Loucy (cell line): ENCODE measurements around the gene PLD2.

Source experiments
- H2AFZ ChIP-seq: fragments of 200-600 bp; sonication (generic); 2 replicates; pipeline ENCODE4 v1.6.0; 2016; ENCODE audit warnings: antibody characterized with exemption, mild to moderate bottlenecking, low read length, moderate library complexity
- H3F3A ChIP-seq: fragments of 200-600 bp; 2 replicates; pipeline ENCODE4 v1.6.0; 2016; ENCODE audit warnings: antibody characterized with exemption, low read depth, mild to moderate bottlenecking
- H3K27me3 ChIP-seq: fragments of 200-600 bp; sonication (generic); 2 replicates; pipeline ENCODE4 v1.6.1; 2014; ENCODE audit warnings: low read length, mild to moderate bottlenecking; ENCODE audit not compliant: insufficient read depth, poor library complexity, severe bottlenecking
- H3K36me3 ChIP-seq: fragments of 200-600 bp; sonication (generic); 2 replicates; pipeline ENCODE4 v1.6.1; 2016; ENCODE audit warnings: low read length; ENCODE audit not compliant: insufficient read depth
- H3K4me1 ChIP-seq: fragments of 200-600 bp; sonication (generic); 2 replicates; pipeline ENCODE4 v1.5.1; 2014; ENCODE audit warnings: low read length, mild to moderate bottlenecking; ENCODE audit not compliant: insufficient read depth, poor library complexity, severe bottlenecking
- H3K4me2 ChIP-seq: fragments of 200-600 bp; sonication (generic); 2 replicates; pipeline ENCODE4 v1.6.0; 2014; ENCODE audit warnings: antibody characterized with exemption, low read length, low read depth, mild to moderate bottlenecking; ENCODE audit not compliant: poor library complexity, severe bottlenecking
- H3K4me3 ChIP-seq: fragments of 200-600 bp; sonication (generic); 2 replicates; pipeline ENCODE4 v1.5.1; 2014; ENCODE audit warnings: low read length, mild to moderate bottlenecking, mixed read lengths; ENCODE audit not compliant: poor library complexity, severe bottlenecking
- H3K79me2 ChIP-seq: fragments of 200-600 bp; sonication (generic); 2 replicates; pipeline ENCODE4 v1.6.1; 2014; ENCODE audit warnings: low read length; ENCODE audit not compliant: insufficient read depth
- H3K9ac ChIP-seq: fragments of 200-600 bp; sonication (generic); 2 replicates; pipeline ENCODE4 v1.6.0; 2014; ENCODE audit warnings: mild to moderate bottlenecking, low read depth, low read length, moderate library complexity; ENCODE audit not compliant: poor library complexity, severe bottlenecking
- H3K9me2 ChIP-seq: fragments of 200-600 bp; sonication (generic); replicated peaks from 2 replicates; pipeline ENCODE4 v1.6.1; 2016; ENCODE audit warnings: low read depth, low read length, mixed read lengths
- H3K9me3 ChIP-seq: fragments of 200-600 bp; sonication (generic); 2 replicates; pipeline ENCODE4 v1.6.1; 2014; ENCODE audit warnings: mild to moderate bottlenecking, antibody characterized with exemption, low read length, low read depth; ENCODE audit not compliant: insufficient read depth
- H4K20me1 ChIP-seq: fragments of 200-600 bp; sonication (generic); 2 replicates; pipeline ENCODE4 v1.6.0; 2014; ENCODE audit warnings: antibody characterized with exemption, low read length, mild to moderate bottlenecking; ENCODE audit not compliant: insufficient read depth, poor library complexity, severe bottlenecking
- EZH2phosphoT487 ChIP-seq: fragments of 200-600 bp; IDR thresholded peaks from 2 replicates; pipeline ENCODE4 v1.6.1; 2018; ENCODE audit warnings: antibody characterized with exemption, mild to moderate bottlenecking, moderate library complexity, borderline replicate concordance
- TF ChIP-seq, protein P1 (sequence below): fragments of 200-600 bp; sonication (generic); conservative IDR thresholded peaks from 2 replicates; pipeline ENCODE4 v1.5.1; 2014; ENCODE audit warnings: mild to moderate bottlenecking, antibody characterized with exemption, low read length

Gene PLD2

DNA sequence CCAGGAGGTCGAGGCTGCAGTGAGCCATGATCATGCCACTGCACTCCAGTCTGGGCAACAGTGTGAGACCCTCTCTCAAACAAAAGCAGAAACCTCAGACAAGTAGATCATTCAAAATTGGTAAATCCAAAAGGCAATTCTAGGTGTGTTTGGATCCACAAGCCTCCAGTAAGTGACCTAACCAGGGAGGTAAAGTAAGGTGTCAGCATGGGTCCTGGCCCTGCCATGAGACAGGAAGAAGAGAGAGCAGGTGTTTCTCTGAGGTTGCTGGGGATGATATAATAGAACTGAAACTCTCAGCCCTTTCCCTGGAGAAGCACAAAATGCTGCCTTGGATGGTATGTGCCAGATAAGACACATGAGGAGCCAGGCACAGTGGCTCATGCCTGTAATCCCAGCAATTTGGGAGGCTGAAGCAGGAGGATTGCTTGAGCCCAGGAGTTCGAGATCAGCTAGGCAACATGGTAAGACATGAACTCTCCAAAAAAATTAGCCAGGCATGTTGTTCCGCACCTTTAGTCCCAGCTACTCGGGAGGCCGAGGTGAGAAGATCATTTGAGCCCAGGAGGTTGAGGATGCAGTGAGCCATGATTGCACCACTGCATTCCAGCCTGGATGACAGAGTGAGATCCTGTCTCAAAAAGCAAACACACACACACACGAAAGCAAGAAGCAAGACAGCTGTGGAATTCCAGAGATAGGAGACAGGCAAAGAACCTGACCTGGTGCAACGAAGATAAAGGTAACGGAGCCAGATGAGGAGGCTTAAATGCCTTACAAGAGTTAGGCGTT lies 28.8 kb upstream of the PLD2 start:
- H3K4me2 ChIP-seq, result no peak overlapping the region
- H3K4me3 ChIP-seq, result no peak overlapping the region
- H3K9ac ChIP-seq, result no peak overlapping the region
- no peaks in the 10 kb centered on the region for H3K27me3 ChIP-seq
- no peaks in the 10 kb centered on the region for H3K4me1 ChIP-seq
- no peaks in the 10 kb centered on the region for H3F3A ChIP-seq
- H3K36me3 ChIP-seq, result no peaks in the 10 kb centered on the region
- no peaks in the 10 kb centered on the region for H4K20me1 ChIP-seq
- no peaks in the 10 kb centered on the region for H3K9me2 ChIP-seq
- no peaks in the 10 kb centered on the region for H3K9me3 ChIP-seq
- TF ChIP-seq, protein P1, sequence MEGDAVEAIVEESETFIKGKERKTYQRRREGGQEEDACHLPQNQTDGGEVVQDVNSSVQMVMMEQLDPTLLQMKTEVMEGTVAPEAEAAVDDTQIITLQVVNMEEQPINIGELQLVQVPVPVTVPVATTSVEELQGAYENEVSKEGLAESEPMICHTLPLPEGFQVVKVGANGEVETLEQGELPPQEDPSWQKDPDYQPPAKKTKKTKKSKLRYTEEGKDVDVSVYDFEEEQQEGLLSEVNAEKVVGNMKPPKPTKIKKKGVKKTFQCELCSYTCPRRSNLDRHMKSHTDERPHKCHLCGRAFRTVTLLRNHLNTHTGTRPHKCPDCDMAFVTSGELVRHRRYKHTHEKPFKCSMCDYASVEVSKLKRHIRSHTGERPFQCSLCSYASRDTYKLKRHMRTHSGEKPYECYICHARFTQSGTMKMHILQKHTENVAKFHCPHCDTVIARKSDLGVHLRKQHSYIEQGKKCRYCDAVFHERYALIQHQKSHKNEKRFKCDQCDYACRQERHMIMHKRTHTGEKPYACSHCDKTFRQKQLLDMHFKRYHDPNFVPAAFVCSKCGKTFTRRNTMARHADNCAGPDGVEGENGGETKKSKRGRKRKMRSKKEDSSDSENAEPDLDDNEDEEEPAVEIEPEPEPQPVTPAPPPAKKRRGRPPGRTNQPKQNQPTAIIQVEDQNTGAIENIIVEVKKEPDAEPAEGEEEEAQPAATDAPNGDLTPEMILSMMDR, result no peak
- no peak for TF ChIP-seq EZH2phosphoT487
- no peaks in the 10 kb centered on the region for H3K79me2 ChIP-seq
- no peak overlapping the region for H2AFZ ChIP-seq

DNA sequence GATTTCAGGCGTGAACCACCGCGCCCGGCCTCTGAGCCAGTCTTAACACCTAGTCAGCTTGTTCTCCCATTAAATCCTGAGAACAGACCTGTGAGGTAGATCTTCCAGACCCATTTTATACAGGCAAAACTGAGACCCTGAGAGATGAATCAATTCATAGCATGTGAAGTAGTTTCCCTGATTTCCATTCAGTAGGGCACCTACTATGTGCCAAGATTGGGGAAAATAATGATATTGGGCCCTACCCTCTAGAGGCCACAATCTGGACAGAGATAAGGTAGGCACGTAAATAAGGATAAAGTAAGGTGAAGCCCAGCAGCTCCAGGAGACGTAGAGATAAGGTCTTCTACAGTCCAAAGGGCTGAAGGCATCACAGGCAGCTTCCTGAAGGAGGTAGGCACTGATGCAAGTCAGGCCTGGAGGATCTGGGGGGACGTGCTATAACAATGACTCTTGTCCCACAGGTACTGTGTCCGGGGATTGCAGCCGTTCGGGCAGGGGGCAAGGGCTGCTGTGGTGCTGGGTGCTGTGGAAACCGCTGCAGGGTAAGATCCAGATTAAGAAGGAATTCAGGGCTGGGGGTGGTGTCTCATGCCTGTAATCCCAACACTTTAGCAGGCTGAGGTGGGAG lies 26.5 kb upstream of the PLD2 start:
- Histone ChIP-seq H4K20me1 (no peaks in the 10 kb centered on the region), H3K9me2 (no peaks in the 10 kb centered on the region), H3K79me2 (no peaks in the 10 kb centered on the region), H2AFZ (no peak overlapping the region), H3K4me3 (no peak overlapping the region), H3K4me2 (no peak overlapping the region), H3K27me3 (no peaks in the 10 kb centered on the region), H3K9me3 (no peaks in the 10 kb centered on the region), H3K9ac (no peak overlapping the region), H3K4me1 (no peaks in the 10 kb centered on the region), H3K36me3 (no peaks in the 10 kb centered on the region), H3F3A (no peaks in the 10 kb centered on the region)
- TF ChIP-seq, protein P1, result no peak
- TF ChIP-seq EZH2phosphoT487, result no peak

DNA sequence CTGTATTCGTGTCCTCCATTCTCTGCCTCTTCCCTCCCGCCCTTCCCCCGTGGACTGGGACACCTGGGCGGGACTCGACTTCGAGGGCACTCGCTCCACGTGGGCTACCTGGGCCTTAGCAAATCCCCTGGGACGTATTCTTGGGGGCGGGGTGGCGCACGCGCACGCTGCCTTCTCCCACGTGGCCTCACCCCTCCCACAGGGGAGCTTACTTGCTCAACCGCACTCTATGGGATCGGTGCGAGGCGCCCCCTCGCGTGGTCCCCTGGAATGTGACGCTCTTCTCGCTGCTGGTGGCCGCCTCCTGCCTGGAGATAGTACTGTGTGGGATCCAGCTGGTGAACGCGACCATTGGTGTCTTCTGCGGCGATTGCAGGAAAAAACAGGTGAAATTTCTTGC lies 24.3 kb upstream of the PLD2 start:
- no peaks in the 10 kb centered on the region for H3K36me3 ChIP-seq
- TF ChIP-seq, protein P1, result no peak
- no peak for TF ChIP-seq EZH2phosphoT487
- no peak overlapping the region for H2AFZ ChIP-seq
- H4K20me1 ChIP-seq, result no peaks in the 10 kb centered on the region
- H3K4me1 ChIP-seq, result no peaks in the 10 kb centered on the region
- H3K27me3 ChIP-seq, result no peaks in the 10 kb centered on the region
- no peaks in the 10 kb centered on the region for H3K9me2 ChIP-seq
- no peak overlapping the region for H3K9ac ChIP-seq
- H3K79me2 ChIP-seq, result no peaks in the 10 kb centered on the region
- no peak overlapping the region for H3K4me2 ChIP-seq
- no peaks in the 10 kb centered on the region for H3K9me3 ChIP-seq
- H3K4me3 ChIP-seq, result no peak overlapping the region
- no peaks in the 10 kb centered on the region for H3F3A ChIP-seq
